ENCODE measurements around the gene TAP2.
"Not testable (repeated sequence)": the region's sequence is repeated elsewhere in the genome, so short reads cannot be mapped to it uniquely, and the experiment has no call there.

Gene TAP2

DNA sequence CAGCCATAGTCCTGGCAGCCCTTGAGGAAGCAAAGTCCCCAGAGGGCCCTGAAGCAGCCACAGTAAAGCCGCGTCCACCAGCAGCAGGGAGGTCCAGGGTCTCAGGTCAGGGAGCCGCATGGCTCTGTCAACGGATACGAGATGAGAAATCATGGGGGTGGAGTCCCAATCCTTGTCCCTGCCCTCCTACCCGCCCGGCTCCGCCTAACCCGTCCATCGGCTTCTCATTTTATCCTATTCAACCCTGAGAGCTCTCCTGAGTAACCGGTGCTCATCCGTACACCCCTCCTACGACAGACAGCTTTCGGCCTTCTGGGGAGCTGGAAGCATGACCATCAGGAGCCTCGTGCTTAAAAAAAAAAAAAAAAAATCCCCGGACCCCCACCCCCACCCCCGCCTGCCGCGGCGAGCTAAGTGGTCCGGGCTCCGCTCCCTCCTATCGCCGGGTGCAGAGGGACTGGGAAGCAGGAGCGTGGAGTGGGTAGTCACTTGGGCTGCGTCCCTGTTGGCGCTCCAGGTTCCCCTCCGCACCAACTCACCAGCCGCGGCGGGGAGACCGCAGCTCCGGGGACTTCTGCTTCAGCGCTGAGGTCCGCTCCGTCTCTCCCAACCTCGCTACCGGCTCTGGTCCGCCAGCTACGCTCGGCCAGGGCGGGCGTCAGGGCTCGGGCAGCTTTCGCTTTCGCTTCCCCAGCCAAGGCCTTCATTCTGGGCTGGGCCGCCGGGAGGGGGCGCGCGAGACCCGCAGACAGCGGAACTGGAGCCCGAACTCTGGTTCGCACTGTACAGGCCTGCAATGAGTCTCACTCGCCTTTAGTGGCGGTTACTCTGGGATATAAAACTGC, at the start of gene TAP2:
Gene TAP2, minus strand, starts transcription at position 626 of the 845 bp plus-strand sequence. Its CDS starts 506 bp downstream, at position 120.
- peak; percentile 96 for DNase-seq (ENCODE audit: low spot score)

GRCh38 chr6:32887616-32888015, 49.1 kb upstream of the TAP2 start:
- DNase-seq (ENCODE audit: low spot score), result no peak

GRCh38 chr6:32886681-32887383, 48.3 kb upstream of the TAP2 start:
- peak; percentile 68 for DNase-seq (ENCODE audit: low spot score)

- DNase-seq (ENCODE audit: low spot score), result peak; percentile 55
These were observed 47.3 kb upstream of the TAP2 start for GRCh38 chr6:32885698-32886286.

GRCh38 chr6:32883789-32884188, 45.2 kb upstream of the TAP2 start:
- DNase-seq (ENCODE audit: low spot score), result peak; percentile 49

DNA sequence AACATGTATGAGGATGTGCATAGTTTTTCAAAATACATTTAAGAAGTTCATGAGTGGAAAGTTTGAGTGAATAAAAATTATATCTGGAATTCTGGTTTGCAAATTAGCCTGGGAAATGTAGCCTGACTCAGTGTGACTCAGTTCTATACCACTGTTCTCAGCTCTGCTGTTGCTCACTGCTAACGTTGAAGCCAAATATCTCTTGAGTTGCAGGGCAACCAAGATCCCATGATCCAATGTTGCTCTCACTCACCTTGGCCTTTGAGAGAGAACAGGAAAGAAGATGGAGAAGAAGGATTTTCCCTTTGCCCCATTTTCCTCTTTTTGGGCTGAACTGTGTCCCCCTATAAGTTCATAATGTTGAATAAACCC, 44.3 kb upstream of the TAP2 start:
- DNase-seq (ENCODE audit: low spot score), result peak; percentile 66

- not testable (repeated sequence) for DNase-seq (ENCODE audit: low spot score)
These were observed 42.4 kb upstream of the TAP2 start for GRCh38 chr6:32880962-32881361.

- no peak for DNase-seq (ENCODE audit: low spot score)
These were observed 41.2 kb upstream of the TAP2 start for GRCh38 chr6:32879691-32880090.

DNA sequence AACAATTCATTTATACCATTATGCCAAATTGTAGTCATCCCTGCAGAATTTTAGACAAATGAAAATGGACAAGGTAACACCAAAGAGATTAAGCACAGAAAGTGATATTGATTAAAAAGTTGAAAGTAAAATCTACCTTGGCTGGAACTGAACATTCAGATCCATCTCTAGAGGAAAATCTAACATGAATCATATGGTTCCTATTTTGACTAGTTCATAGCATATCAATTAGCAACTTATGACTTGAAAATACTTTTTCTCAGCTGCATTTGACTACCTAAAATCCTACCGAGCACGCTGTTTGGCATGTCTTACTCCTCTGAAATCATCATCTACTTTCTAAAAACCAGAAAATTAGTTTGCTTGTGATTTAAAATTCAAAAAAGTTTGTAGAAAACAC, 38.1 kb upstream of the TAP2 start:
- DNase-seq (ENCODE audit: low spot score), result no peak

- DNase-seq (ENCODE audit: low spot score), result not testable (repeated sequence)
These were observed 35.4 kb upstream of the TAP2 start for GRCh38 chr6:32873947-32874346.

DNA sequence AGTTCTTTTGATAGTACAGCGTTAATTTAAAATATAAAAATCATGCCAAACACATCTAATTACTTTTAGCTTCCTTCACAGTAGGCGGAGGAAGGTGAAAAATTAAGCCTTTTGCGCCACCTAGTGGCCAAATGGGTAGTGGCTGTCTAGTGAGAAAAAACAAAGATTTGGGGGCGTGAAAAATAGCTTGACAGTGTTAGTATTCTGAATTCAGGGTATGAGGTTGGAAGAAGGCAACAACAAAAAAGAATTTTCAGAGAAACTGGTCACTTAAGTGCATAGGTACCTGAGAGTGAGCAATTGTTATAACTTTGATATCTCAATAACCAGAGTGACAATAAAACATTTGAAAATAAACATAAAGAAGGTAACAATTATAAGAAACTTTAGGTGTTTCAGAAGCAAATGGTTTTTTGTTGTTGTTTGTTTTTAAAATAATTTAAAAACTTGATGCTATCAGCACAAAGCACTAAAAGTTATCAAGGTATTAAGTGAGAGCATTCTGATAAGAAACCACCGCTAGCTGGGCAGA, 29.8 kb upstream of the TAP2 start:
- peak; percentile 54 for DNase-seq (ENCODE audit: low spot score)

- no peak for DNase-seq (ENCODE audit: low spot score)
These were observed 29.2 kb upstream of the TAP2 start for GRCh38 chr6:32867554-32868256.

- no peak for DNase-seq (ENCODE audit: low spot score)
These were observed 28.5 kb upstream of the TAP2 start for GRCh38 chr6:32867022-32867477.

DNA sequence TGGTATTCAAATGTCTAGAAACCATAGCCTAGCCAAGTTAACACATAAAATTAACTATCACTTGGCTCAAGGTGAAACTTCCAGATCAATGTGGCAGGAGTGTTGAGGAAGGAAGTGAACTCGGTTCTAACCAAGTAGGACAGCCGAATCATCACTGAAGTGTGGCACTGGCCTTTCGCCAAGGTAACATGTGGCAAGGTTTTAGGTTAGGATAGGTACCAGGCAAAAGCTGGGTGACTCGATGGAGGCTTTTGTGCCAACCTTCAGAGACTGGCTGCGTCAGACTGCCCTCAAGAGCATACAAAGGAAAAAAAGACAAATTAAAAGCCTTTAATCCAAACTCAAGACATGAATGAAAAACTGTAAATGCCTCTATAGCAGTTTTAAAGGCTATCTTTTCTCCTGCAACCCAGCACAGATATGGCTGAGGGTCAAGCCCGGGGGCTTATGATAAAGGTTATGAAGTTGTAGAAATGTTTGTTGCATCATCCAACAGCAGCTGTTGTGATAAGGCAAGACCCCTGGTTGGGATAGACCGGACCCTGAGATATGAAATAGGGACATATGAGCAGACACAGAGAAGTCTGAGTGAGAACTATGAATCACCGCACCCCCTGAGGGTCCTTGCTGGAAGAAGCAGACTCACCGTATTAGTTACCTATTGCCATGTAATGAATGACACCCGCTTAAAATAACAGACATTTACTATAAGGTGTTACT, 27.3 kb upstream of the TAP2 start:
- no peak for DNase-seq (ENCODE audit: low spot score)

GRCh38 chr6:32862725-32863124, 24.2 kb upstream of the TAP2 start:
- DNase-seq (ENCODE audit: low spot score), result no peak

GRCh38 chr6:32860674-32861073, 22.1 kb upstream of the TAP2 start:
- DNase-seq (ENCODE audit: low spot score), result no peak

DNA sequence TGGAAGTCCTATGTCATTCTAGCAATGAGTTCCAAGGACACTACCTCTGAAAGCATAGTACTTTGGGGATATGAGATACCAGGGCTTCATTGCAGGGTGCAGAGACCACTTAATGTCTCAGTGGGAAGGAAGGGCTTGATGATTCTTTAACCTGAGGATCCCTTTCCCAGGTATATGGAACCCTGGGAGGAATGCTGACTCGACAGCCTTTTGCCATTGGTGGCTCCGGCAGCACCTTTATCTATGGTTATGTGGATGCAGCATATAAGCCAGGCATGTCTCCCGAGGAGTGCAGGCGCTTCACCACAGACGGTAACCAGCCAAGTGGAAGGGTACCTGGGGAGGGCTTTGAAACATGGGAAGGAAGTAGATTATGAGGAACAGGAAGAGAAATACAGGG, 19.7 kb upstream of the TAP2 start:
- DNase-seq (ENCODE audit: low spot score), result no peak

DNA sequence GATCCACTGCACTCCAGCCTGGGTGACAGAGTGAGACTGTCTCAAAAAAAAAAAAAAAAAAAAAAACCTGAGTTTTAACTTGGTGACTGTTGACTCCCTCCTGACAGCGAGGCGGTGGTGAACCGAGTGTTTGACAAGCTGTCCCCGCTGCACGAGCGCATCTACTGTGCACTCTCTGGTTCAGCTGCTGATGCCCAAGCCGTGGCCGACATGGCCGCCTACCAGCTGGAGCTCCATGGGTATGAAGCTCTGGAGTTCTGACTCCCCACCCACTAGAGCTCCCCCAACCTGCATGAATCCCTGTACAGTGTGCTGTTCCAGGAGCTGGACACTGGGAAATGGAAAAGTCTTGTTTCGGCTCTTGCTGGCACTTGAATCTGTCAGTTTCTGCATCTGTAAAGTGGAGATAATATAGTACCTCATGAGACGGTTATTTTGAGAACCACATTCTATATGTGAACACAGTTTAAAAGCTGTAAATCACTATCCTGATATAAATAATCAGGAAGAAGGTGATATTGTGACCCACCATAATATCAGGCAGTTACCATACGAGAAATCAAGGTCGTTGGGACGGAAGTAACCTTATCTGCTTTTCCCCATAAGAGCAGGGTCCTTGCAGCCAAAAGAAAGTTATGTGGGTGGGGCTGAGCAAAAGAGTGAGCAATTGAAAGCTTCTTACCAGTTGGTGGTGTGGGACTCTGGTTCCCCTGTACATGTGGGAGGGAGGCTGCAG, 18.8 kb upstream of the TAP2 start:
- no peak for DNase-seq (ENCODE audit: low spot score)

GRCh38 chr6:32855467-32856174, 17.1 kb upstream of the TAP2 start:
- no peak for DNase-seq (ENCODE audit: low spot score)
